ENCODE data around the gene CXCL12. TPM values are rescaled to one million over a fixed set of nuclear protein-coding genes. Genes with fewer than 3 reads are reported as not detected.

The CXCL12 gene
- total RNA-seq, 1 donor from 2014 or later, result 137 TPM

GRCh38 chr10:44399659-44400451 lies 15.0 kb upstream of the CXCL12 start:
- Mint-ChIP-seq H3K27me3 (peaks cover 31% of the 10 kb centered on the region), H3K9me3 (no peaks in the 10 kb centered on the region)

DNA sequence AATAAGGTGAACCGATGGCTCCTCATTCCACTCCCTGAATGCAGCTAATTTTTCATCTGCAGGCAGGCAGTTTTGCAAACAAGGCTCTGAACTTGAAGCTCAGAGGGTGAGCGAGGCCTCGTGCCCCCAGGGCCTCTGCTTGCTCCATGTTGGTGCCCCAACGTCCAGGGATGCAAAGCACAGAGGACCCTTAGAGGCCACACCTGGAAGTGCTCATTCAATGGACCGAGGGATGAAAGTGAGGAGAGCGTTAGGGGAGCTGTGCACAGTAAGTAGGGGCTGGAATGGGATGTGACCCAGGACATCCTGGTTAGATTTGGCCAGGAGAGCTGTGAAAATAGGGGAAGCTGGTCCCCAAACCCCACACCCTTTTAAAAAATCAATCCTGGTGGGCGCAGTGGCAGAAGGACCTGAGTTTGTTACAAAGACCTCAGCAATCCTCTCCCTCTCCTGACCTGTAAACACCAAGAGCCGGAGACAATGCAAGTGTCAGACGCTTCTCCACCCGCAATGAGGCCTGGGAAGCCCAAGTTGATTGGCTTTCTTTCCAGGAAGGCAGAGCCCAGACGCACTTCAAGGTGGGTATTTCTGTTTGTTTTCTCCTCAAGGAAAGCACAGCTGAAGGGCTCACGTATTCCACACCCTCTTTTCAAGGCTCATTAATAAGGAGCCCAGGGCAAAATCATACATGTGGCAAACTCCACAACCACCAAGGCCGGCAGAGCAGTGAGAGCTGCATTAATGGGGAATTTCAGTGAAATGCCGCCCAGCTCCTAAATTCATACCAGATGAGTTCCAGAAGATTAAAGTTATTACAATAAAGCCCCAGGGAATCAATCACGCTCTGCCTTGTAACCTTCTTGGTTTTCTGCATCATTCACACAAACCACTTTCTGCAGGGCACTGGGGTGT lies 14.1 kb upstream of the CXCL12 start:
- no peaks in the 10 kb centered on the region for H3K9me3 Mint-ChIP-seq
- peak; percentile 54 for DNase-seq (ENCODE audit: extremely low spot score, unreplicated experiment)
- peaks cover 42% of the 10 kb centered on the region for H3K4me1 Mint-ChIP-seq (ENCODE audit: unreplicated experiment)
- H3K27me3 Mint-ChIP-seq, result peaks cover 31% of the 10 kb centered on the region
- TF ChIP-seq, protein P1, sequence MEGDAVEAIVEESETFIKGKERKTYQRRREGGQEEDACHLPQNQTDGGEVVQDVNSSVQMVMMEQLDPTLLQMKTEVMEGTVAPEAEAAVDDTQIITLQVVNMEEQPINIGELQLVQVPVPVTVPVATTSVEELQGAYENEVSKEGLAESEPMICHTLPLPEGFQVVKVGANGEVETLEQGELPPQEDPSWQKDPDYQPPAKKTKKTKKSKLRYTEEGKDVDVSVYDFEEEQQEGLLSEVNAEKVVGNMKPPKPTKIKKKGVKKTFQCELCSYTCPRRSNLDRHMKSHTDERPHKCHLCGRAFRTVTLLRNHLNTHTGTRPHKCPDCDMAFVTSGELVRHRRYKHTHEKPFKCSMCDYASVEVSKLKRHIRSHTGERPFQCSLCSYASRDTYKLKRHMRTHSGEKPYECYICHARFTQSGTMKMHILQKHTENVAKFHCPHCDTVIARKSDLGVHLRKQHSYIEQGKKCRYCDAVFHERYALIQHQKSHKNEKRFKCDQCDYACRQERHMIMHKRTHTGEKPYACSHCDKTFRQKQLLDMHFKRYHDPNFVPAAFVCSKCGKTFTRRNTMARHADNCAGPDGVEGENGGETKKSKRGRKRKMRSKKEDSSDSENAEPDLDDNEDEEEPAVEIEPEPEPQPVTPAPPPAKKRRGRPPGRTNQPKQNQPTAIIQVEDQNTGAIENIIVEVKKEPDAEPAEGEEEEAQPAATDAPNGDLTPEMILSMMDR (conservative IDR thresholded peaks at IDR 0.05), result no peak
- no peak overlapping the region for H3K27ac Mint-ChIP-seq
- H3K36me3 Mint-ChIP-seq, result no peaks in the 10 kb centered on the region
- peak overlapping the region; percentile 26 for H3K4me3 Mint-ChIP-seq

More at GRCh38 chr10:44399659-44400451, 15.0 kb upstream of the CXCL12 start:
- peak overlapping the region; percentile 26 for H3K4me3 Mint-ChIP-seq
- no peaks in the 10 kb centered on the region for H3K36me3 Mint-ChIP-seq
- peak; percentile 31 for DNase-seq (ENCODE audit: extremely low spot score, unreplicated experiment)
- no peak overlapping the region for H3K27ac Mint-ChIP-seq
- peaks cover 42% of the 10 kb centered on the region for H3K4me1 Mint-ChIP-seq (ENCODE audit: unreplicated experiment)
- TF ChIP-seq, protein P1 (conservative IDR thresholded peaks at IDR 0.05), result no peak

GRCh38 chr10:44398271-44398670 lies 13.4 kb upstream of the CXCL12 start:
- peaks cover 47% of the 10 kb centered on the region for H3K4me1 Mint-ChIP-seq (ENCODE audit: unreplicated experiment)
- no peak overlapping the region for H3K27ac Mint-ChIP-seq
- H3K27me3 Mint-ChIP-seq, result peaks cover 37% of the 10 kb centered on the region
- H3K36me3 Mint-ChIP-seq, result no peaks in the 10 kb centered on the region
- H3K4me3 Mint-ChIP-seq, result no peak overlapping the region
- no peaks in the 10 kb centered on the region for H3K9me3 Mint-ChIP-seq
- TF ChIP-seq, protein P1 (conservative IDR thresholded peaks at IDR 0.05), result no peak
- peak; percentile 45 for DNase-seq (ENCODE audit: extremely low spot score, unreplicated experiment)

DNA sequence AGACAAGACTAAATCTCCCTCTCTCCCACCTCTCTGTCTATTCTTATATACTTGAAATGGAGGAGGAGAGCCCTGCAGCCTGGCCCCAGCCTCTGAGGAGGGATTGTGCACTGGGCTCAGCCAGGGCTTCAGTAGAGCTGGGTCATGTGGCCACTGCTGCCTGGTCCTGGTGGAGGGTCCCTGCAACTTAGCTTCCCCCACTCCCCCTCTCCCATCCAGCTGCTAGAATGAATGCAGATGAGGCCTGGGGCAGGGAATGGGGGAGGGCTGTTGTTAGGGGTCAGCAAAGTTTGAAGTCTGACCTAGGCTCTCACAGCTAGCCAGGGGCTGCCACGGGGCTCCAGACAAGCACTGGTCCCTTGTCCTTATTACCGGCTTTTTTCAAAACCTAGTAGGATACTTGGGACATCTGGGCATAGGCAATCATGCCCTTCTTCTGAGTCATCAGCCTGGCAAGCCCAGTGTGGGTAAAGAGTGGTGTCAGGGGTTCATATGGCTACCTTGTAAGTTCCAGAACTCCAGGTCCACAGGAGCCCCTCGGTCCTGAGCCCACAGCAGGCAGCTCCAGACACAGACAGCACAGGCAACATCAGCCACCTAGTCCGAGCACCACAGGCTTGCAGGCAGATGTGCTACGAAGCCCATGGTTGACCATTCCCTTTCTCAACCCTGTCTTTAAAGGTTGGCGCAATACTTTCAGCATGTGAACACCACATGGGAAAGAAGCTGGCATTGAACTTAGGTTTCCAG lies 12.8 kb upstream of the CXCL12 start:
- peaks cover 47% of the 10 kb centered on the region for H3K4me1 Mint-ChIP-seq (ENCODE audit: unreplicated experiment)
- no peaks in the 10 kb centered on the region for H3K36me3 Mint-ChIP-seq
- TF ChIP-seq, protein P1 (conservative IDR thresholded peaks at IDR 0.05), result no peak
- H3K27ac Mint-ChIP-seq, result no peak overlapping the region
- no peaks in the 10 kb centered on the region for H3K9me3 Mint-ChIP-seq
- H3K4me3 Mint-ChIP-seq, result no peak overlapping the region
- peak; percentile 55 for DNase-seq (ENCODE audit: extremely low spot score, unreplicated experiment)
- peaks cover 37% of the 10 kb centered on the region for H3K27me3 Mint-ChIP-seq

DNA sequence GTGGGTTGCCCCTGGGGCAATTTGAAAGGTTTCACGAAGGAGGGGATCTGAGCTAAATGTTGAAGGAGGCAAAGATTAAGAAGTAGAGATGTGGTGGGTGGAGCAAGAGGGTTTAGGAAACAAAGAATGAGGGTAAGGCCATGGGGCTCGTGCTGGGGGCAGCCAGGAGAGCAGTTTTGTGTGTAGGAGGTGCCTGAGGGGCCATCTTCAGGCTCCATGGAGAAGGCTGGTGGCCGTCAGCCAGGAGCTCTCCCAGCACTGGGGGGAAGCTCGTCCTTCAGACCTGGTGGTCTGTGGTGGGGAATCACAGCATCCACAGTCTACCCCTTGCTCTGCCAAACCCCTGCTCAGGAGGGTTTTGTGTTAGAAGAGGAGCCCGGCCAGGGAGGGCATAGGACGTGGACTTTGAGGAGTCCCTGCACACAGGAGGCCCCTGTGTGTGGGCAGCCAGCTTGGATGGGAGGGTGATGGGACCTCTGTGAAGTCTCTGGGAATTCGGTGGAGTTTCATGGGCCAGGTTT lies 11.8 kb upstream of the CXCL12 start:
- Mint-ChIP-seq H3K4me3 (no peak overlapping the region), H3K9me3 (no peaks in the 10 kb centered on the region), H3K27ac (no peak overlapping the region), H3K27me3 (peaks cover 42% of the 10 kb centered on the region), H3K36me3 (no peaks in the 10 kb centered on the region), H3K4me1 (ENCODE audit: unreplicated experiment) (peaks cover 47% of the 10 kb centered on the region)
- DNase-seq (ENCODE audit: extremely low spot score, unreplicated experiment), result peak; percentile 54
- TF ChIP-seq, protein P1 (conservative IDR thresholded peaks at IDR 0.05), result no peak
